HepG2 (cell line): Measurements from ENCODE around the gene MB. TPM values are rescaled to one million over a fixed set of nuclear protein-coding genes. Genes with fewer than 3 reads are reported as not detected.

ENCODE experiments used
- AKAP8 ChIP-seq: sonication (generic); formaldehyde crosslinking; IDR thresholded peaks from 2 replicates; pipeline ENCODE4 v1.5.1; 2020; ENCODE audit warnings: mild to moderate bottlenecking, missing genetic modification reagents
- BRF2 ChIP-seq: sonication (generic); formaldehyde crosslinking; IDR thresholded peaks from 2 replicates; pipeline ENCODE4 v1.8.1; 2022; ENCODE audit warnings: mild to moderate bottlenecking, missing genetic modification reagents
- NCOR1 ChIP-seq: fragments of 200-600 bp; sonication (generic); IDR thresholded peaks from 2 replicates; pipeline ENCODE4 v1.7.0; 2017; ENCODE audit warnings: antibody characterized with exemption, low read length, borderline replicate concordance
- NFIC ChIP-seq: IDR thresholded peaks from 2 replicates; pipeline ENCODE4 v1.6.1; 2012; ENCODE audit warnings: mild to moderate bottlenecking, low read length, inconsistent platforms
- SMARCC2 ChIP-seq: fragments of 450-650 bp; IDR thresholded peaks from 2 replicates; pipeline ENCODE4 v1.6.1; 2017; ENCODE audit warnings: antibody characterized with exemption, mild to moderate bottlenecking
- ZNF318 ChIP-seq: sonication (generic); formaldehyde crosslinking; IDR thresholded peaks from 2 replicates; pipeline ENCODE4 v1.4.0; 2020; ENCODE audit warnings: mild to moderate bottlenecking, missing genetic modification reagents
- ZNF616 ChIP-seq: sonication (generic); formaldehyde crosslinking; IDR thresholded peaks from 2 replicates; pipeline ENCODE4 v1.5.0; 2020; ENCODE audit warnings: low read depth, mild to moderate bottlenecking, missing genetic modification reagents
- ZNF770 ChIP-seq: sonication (generic); formaldehyde crosslinking; IDR thresholded peaks from 2 replicates; pipeline ENCODE4 v1.5.0; 2020; ENCODE audit warnings: mild to moderate bottlenecking, missing genetic modification reagents
- polyA plus RNA-seq, 8 experiments: library from polyadenylated mRNA; depleted of rRNA in 3 of 8; stranded (reverse) in 7 of 8; unstranded in 1 of 8; fragments of >200 nt; fragmentation: Illumina TruSeq in 4 of 8; extraction: Trizol in 4 of 8; gene quantifications; 2 replicates each; pipeline versions ENCODE4 v1.2.1 to v1.2.3, GENCODE V29; 2011 to 2016; ENCODE audit warnings: low read depth in 4 of 8, missing spikeins in 1 of 8, mixed read lengths in 1 of 8; ENCODE audit not compliant: insufficient read depth in 1 of 8
- total RNA-seq, 5 experiments: library from RNA; depleted of rRNA; stranded (reverse); fragments of >200 nt; fragmentation: Illumina TruSeq; extraction: Trizol; gene quantifications; 2 replicates each; pipeline ENCODE4 v1.2.3, GENCODE V29; 2016; ENCODE audit warnings: low read depth in 1 of 5

MB gene
- total and polyA plus RNA-seq, 2 of the 13 experiments (the other 11 are each of a cell fraction or from before 2014, with no cell fraction given): 0.07 TPM; not detected in 1

GRCh38 chr22:35589071-35589755, 27.9 kb downstream of the MB start (continued):
- TF ChIP-seq ZNF318 (no peak), NFIC (no peak), NCOR1 (no peak), AKAP8 (CRISPR knock-in tag) (no peak), ZNF616 (CRISPR knock-in tag) (no peak), SMARCC2 (no peak), ZNF770 (peak; percentile 95), BRF2 (no peak)
